H1 (cell line): ENCODE data around the gene TOMM22. TPM values are rescaled to one million over a fixed set of nuclear protein-coding genes. Genes with fewer than 3 reads are reported as not detected.

ENCODE experiments used
- CTCF ChIA-PET: fragments of 300-600 bp; sonication (Branson Sonifier 250); formaldehyde crosslinking; loops from one replicate; lab custom pipeline; 2021; ENCODE audit not compliant: partially characterized antibody; lab: Charles Lee
- POLR2A ChIA-PET: fragments of 300-600 bp; sonication (Branson Sonifier 250); formaldehyde crosslinking; loops from one replicate; lab custom pipeline; 2021; ENCODE audit warnings: inconsistent platforms; ENCODE audit not compliant: partially characterized antibody; lab: Charles Lee
- DNase-seq, 2 experiments: peaks; one replicate each; pipeline versions ENCODE4 v3.0.0 to v3.0.0-alpha.2; 2010 to 2022; ENCODE audit warnings: low spot score in 2 of 2, low read depth in 1 of 2, mixed read lengths in 1 of 2
- FAIRE-seq: peaks from 2 replicates; lab custom pipeline; 2011; peaks lifted over from hg19 to GRCh38; lab: Jason Lieb, UNC
- H2AFZ ChIP-seq: 2 replicates; pipeline ENCODE4 v1.8.1; 2012; ENCODE audit warnings: low read length, inconsistent platforms
- H2AK5ac ChIP-seq: 2 replicates; pipeline ENCODE4 v1.6.1; 2013; ENCODE audit warnings: low read depth, low read length
- H2BK120ac ChIP-seq: replicated peaks from 2 replicates; pipeline ENCODE3; 2013; ENCODE audit warnings: low read depth, low read length, inconsistent platforms
- H2BK12ac ChIP-seq: 2 replicates; pipeline ENCODE4 v1.6.1; 2013; ENCODE audit warnings: low read depth, low read length
- H2BK15ac ChIP-seq: 2 replicates; pipeline ENCODE4 v1.6.1; 2013; ENCODE audit warnings: low read length
- H2BK20ac ChIP-seq: 2 replicates; pipeline ENCODE4 v1.6.1; 2013; ENCODE audit warnings: low read length
- H2BK5ac ChIP-seq: 2 replicates; pipeline ENCODE4 v1.6.1; 2013; ENCODE audit warnings: low read depth, low read length
- H3K14ac ChIP-seq: 2 replicates; pipeline ENCODE4 v1.6.1; 2013; ENCODE audit warnings: inconsistent platforms; ENCODE audit not compliant: insufficient read length
- H3K18ac ChIP-seq: 2 replicates; pipeline ENCODE4 v1.6.1; 2013; ENCODE audit warnings: low read length; ENCODE audit errors: extremely low read depth
- H3K23ac ChIP-seq: 2 replicates; pipeline ENCODE4 v1.6.1; 2013; ENCODE audit warnings: inconsistent platforms; ENCODE audit not compliant: insufficient read length
- H3K23me2 ChIP-seq: 2 replicates; pipeline ENCODE4 v1.6.1; 2013; ENCODE audit warnings: low read depth, low read length
- H3K27ac ChIP-seq: 2 replicates; pipeline ENCODE4 v1.6.1; 2011; ENCODE audit warnings: low read depth, low read length, inconsistent platforms
- H3K27me3 ChIP-seq, 4 experiments: replicated peaks in 1 of 4; 1 replicate in 1 of 4; 2 replicates in 3 of 4; pipeline versions ENCODE4 v1.6.1 to v1.8.1; 2011 to 2013; ENCODE audit warnings: low read length in 3 of 4, mild to moderate bottlenecking in 3 of 4, inconsistent platforms in 2 of 4, mixed read lengths in 2 of 4, moderate library complexity in 1 of 4; ENCODE audit not compliant: control insufficient read depth in 3 of 4, insufficient read depth in 3 of 4; ENCODE audit errors: extremely low read depth in 1 of 4
- H3K36me3 ChIP-seq, 4 experiments: 2 replicates each; pipeline versions ENCODE4 v1.6.1 to v1.8.1; 2011 to 2013; ENCODE audit warnings: mild to moderate bottlenecking in 4 of 4, low read length in 3 of 4, moderate library complexity in 2 of 4, control low read depth in 1 of 4, inconsistent platforms in 1 of 4; ENCODE audit not compliant: insufficient read depth in 4 of 4, control insufficient read depth in 2 of 4
- H3K4ac ChIP-seq: replicated peaks from 2 replicates; pipeline ENCODE3; 2013; ENCODE audit warnings: low read length, low read depth, mixed read lengths, inconsistent platforms; ENCODE audit not compliant: insufficient read length
- H3K4me1 ChIP-seq, 4 experiments: replicated peaks in 1 of 4; 1 replicate in 1 of 4; 2 replicates in 3 of 4; pipeline versions ENCODE4 v1.6.1 to v1.8.1; 2011 to 2013; ENCODE audit warnings: low read length in 3 of 4, inconsistent platforms in 2 of 4, mixed read lengths in 1 of 4; ENCODE audit not compliant: insufficient read depth in 4 of 4, control insufficient read depth in 3 of 4
- H3K4me2 ChIP-seq, 2 experiments: 2 replicates each; pipeline versions ENCODE4 v1.6.1 to v1.8.1; 2011 to 2013; ENCODE audit warnings: low read depth in 2 of 2, low read length in 2 of 2, control low read depth in 1 of 2, inconsistent platforms in 1 of 2, mild to moderate bottlenecking in 1 of 2; ENCODE audit not compliant: insufficient read depth in 1 of 2
- H3K4me3 ChIP-seq, 4 experiments: fragments of 200-600, 300-600 bp in 1 of 4; sonication (generic), shearing (Covaris generic), sonication (Bioruptor Twin) in 1 of 4; 2 replicates each; pipeline versions ENCODE4 v1.5.1 to v1.8.1; 2011 to 2016; ENCODE audit warnings: low read length in 4 of 4, low read depth in 3 of 4, control low read depth in 2 of 4, inconsistent platforms in 2 of 4, mild to moderate bottlenecking in 2 of 4, mixed read lengths in 1 of 4, moderate library complexity in 1 of 4; ENCODE audit not compliant: insufficient read depth in 2 of 4; ENCODE audit errors: extremely low read depth in 1 of 4
- H3K56ac ChIP-seq: replicated peaks from 2 replicates; pipeline ENCODE3; 2013; ENCODE audit warnings: low read depth, mild to moderate bottlenecking, mixed read lengths, low read length, inconsistent platforms; ENCODE audit not compliant: insufficient read length
- H3K79me1 ChIP-seq: 2 replicates; pipeline ENCODE4 v1.6.1; 2013; ENCODE audit warnings: low read depth, low read length, control low read depth
- H3K79me2 ChIP-seq, 2 experiments: 2 replicates each; pipeline versions ENCODE4 v1.6.1 to v1.8.1; 2012 to 2013; ENCODE audit warnings: low read length in 2 of 2, mild to moderate bottlenecking in 2 of 2, inconsistent platforms in 1 of 2; ENCODE audit not compliant: insufficient read depth in 2 of 2, control insufficient read depth in 1 of 2
- H3K9ac ChIP-seq, 4 experiments: replicated peaks in 1 of 4; 1 replicate in 1 of 4; 2 replicates in 3 of 4; pipeline versions ENCODE4 v1.6.1 to v1.8.1; 2011 to 2013; ENCODE audit warnings: low read depth in 3 of 4, low read length in 3 of 4, control low read depth in 2 of 4, mild to moderate bottlenecking in 2 of 4, moderate library complexity in 2 of 4, inconsistent platforms in 1 of 4; ENCODE audit errors: extremely low read depth in 1 of 4
- H3K9me3 ChIP-seq, 2 experiments: 2 replicates each; pipeline versions ENCODE4 v1.6.1 to v1.8.1; 2012 to 2013; ENCODE audit warnings: mild to moderate bottlenecking in 2 of 2, moderate library complexity in 2 of 2, control low read depth in 1 of 2, inconsistent platforms in 1 of 2, low read depth in 1 of 2, low read length in 1 of 2, mixed read lengths in 1 of 2; ENCODE audit not compliant: insufficient read depth in 2 of 2
- H4K20me1 ChIP-seq, 2 experiments: replicated peaks in 1 of 2; 2 replicates each; pipeline versions ENCODE3 to v1.8.1; 2011 to 2013; ENCODE audit warnings: inconsistent platforms in 2 of 2, low read length in 2 of 2, mild to moderate bottlenecking in 1 of 2; ENCODE audit not compliant: insufficient read depth in 2 of 2, control insufficient read depth in 1 of 2
- H4K5ac ChIP-seq: 2 replicates; pipeline ENCODE4 v1.6.1; 2013; ENCODE audit warnings: low read length, low read depth, mixed read lengths, inconsistent platforms; ENCODE audit not compliant: insufficient read length
- H4K8ac ChIP-seq: 2 replicates; pipeline ENCODE4 v1.8.0; 2013; ENCODE audit warnings: mild to moderate bottlenecking, moderate library complexity, low read length, inconsistent platforms; ENCODE audit not compliant: insufficient read depth; ENCODE audit errors: extremely low read depth
- H4K91ac ChIP-seq: replicated peaks from 2 replicates; pipeline ENCODE3; 2013; ENCODE audit warnings: low read length, mixed read lengths, inconsistent platforms; ENCODE audit not compliant: insufficient read length
- EP300 ChIP-seq, 2 experiments: IDR thresholded peaks; 1 replicate in 1 of 2; 2 replicates in 1 of 2; pipeline ENCODE4 v1.6.1; 2011 to 2012; ENCODE audit warnings: low read depth in 2 of 2, low read length in 2 of 2, mild to moderate bottlenecking in 2 of 2, borderline replicate concordance in 1 of 2, inconsistent platforms in 1 of 2, moderate library complexity in 1 of 2
- HDAC6 ChIP-seq: IDR thresholded peaks from one replicate; pipeline ENCODE4 v1.7.1; 2012; ENCODE audit warnings: low read depth, mild to moderate bottlenecking, inconsistent platforms, low read length, moderate library complexity
- RAD21 ChIP-seq, 2 experiments: IDR thresholded peaks in 1 of 2; conservative IDR thresholded peaks in 1 of 2; 2 replicates each; pipeline ENCODE4 v1.6.1; 2011; ENCODE audit warnings: low read depth in 2 of 2, low read length in 2 of 2, improper control_type of control experiment in 1 of 2, inconsistent platforms in 1 of 2, mild to moderate bottlenecking in 1 of 2, moderate library complexity in 1 of 2
- SIX5 ChIP-seq: IDR thresholded peaks from 2 replicates; pipeline ENCODE4 v1.6.1; 2011; ENCODE audit warnings: mild to moderate bottlenecking, low read depth, low read length
- SP1 ChIP-seq: IDR thresholded peaks from 2 replicates; pipeline ENCODE4 v1.6.1; 2011; ENCODE audit warnings: low read depth, low read length
- TBP ChIP-seq: IDR thresholded peaks from 2 replicates; pipeline ENCODE4 v1.6.1; 2011; ENCODE audit warnings: low read depth, low read length, improper control_type of control experiment
- YY1 ChIP-seq: IDR thresholded peaks from 2 replicates; pipeline ENCODE4 v1.6.1; 2011; ENCODE audit warnings: low read depth, mild to moderate bottlenecking, low read length
- WGBS, 2 experiments: shearing (Covaris generic) in 1 of 2; methylation state at CpG; one replicate each; pipeline versions ENCODE4 v1.1.6 to v1.1.7; 2013 to 2015; ENCODE audit warnings: low lambda C conversion rate in 2 of 2, mixed read lengths in 2 of 2, inconsistent platforms in 1 of 2, low coverage in 1 of 2, missing lambda C conversion rate in 1 of 2; ENCODE audit not compliant: insufficient replicate concordance in 2 of 2, insufficient coverage in 1 of 2, insufficient read length in 1 of 2; ENCODE audit errors: extremely low coverage in 1 of 2, missing lambda C conversion rate in 1 of 2; 5-methylcytosine and 5-hydroxymethylcytosine counted together
- polyA plus RNA-seq, 7 experiments: library from polyadenylated mRNA; depleted of rRNA in 3 of 7; stranded (reverse) in 5 of 7; unstranded in 2 of 7; fragments of >200 nt in 5 of 7; fragments of 200-250 nt in 2 of 7; gene quantifications; 1 replicate in 5 of 7; 2 replicates in 1 of 7; 4 replicates in 1 of 7; pipeline versions ENCODE4 v1.2.1 to v1.2.3, GENCODE V29; 2011 to 2013; ENCODE audit warnings: missing spikeins in 2 of 7, mixed read lengths in 2 of 7
- total RNA-seq: library from RNA; stranded (reverse); fragmentation: NEBNext Ultra II Directional; extraction: Animal tissue kit (Norgen Biotek cat#: 25700); gene quantifications from 2 replicates; pipeline ENCODE4 v1.2.1, GENCODE V29; 2021
- TF ChIP-seq, protein P1 (sequence below): IDR thresholded peaks from 2 replicates; pipeline ENCODE4 v1.6.1; 2012; ENCODE audit warnings: inconsistent platforms

TOMM22 gene
- total and polyA plus RNA-seq, 2 of the 8 experiments (the other 6 are each of a cell fraction or from before 2014, with no cell fraction given): 84.0 to 125 TPM

- Histone ChIP-seq H3K23ac (no peak overlapping the region), H3K9me3 (no peaks in the 10 kb centered on the region), H3K79me1 (no peaks in the 10 kb centered on the region), H2AK5ac (no peak overlapping the region), H3K23me2 (no peaks in the 10 kb centered on the region), H3K4me2 (no peak overlapping the region), H4K5ac (no peak overlapping the region), H4K20me1 (no peaks in the 10 kb centered on the region), H3K4me1 (no peaks in the 10 kb centered on the region), H3K9ac (no peak overlapping the region), H2BK5ac (no peak overlapping the region), H3K4ac (no peak overlapping the region), H2BK15ac (no peak overlapping the region), H4K91ac (no peak overlapping the region), H3K14ac (no peak overlapping the region), H4K8ac (no peak overlapping the region), H3K36me3 (peaks cover 0 to 9% (median 4%) of the 10 kb centered on the region in 4 experiments; a peak in 3 of 8 replicates), H2BK12ac (no peak overlapping the region), H2BK120ac (no peak overlapping the region), H3K18ac (no peak overlapping the region), H3K56ac (no peak overlapping the region), H2BK20ac (no peak overlapping the region), H2AFZ (no peak overlapping the region), H3K27me3 (no peaks in the 10 kb centered on the region), H3K27ac (no peak overlapping the region), H3K79me2 (no peaks in the 10 kb centered on the region), H3K4me3 (no peak overlapping the region)
- CTCF ChIA-PET: no interaction called here
- WGBS, 2 experiments: 90% methylated on average over 13 of the region's 13 CpGs; no CpG with 5 or more reads in 1 of the 2 experiments
- TF ChIP-seq EP300 (IDR thresholded peaks at IDR 0.05; ENCODE audit: borderline replicate concordance in 1 of 2, low read depth in 2 of 2, low read length in 2 of 2) (no peak), YY1 (no peak), SIX5 (no peak), HDAC6 (no peak), TBP (no peak), SP1 (no peak), RAD21 (IDR thresholded peaks at IDR 0.05 in 1 of 2, conservative IDR thresholded peaks at IDR 0.05 in 1 of 2; ENCODE audit: low read depth in 2 of 2, low read length in 2 of 2) (no peak)
- TF ChIP-seq, protein P1, sequence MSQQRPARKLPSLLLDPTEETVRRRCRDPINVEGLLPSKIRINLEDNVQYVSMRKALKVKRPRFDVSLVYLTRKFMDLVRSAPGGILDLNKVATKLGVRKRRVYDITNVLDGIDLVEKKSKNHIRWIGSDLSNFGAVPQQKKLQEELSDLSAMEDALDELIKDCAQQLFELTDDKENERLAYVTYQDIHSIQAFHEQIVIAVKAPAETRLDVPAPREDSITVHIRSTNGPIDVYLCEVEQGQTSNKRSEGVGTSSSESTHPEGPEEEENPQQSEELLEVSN: no peak
- POLR2A ChIA-PET: interaction anchor here (1.0 kb wide), 1 partner anchor 14 kb away, joined by 3 read pairs; no protein-coding TSS in a partner anchor
- FAIRE-seq: no peak
- DNase-seq: no peak
Observed at GRCh38 chr22:38641476-38642040, 40.2 kb upstream of the TOMM22 start.
